ENCODE results near the gene WASL.

DNA sequence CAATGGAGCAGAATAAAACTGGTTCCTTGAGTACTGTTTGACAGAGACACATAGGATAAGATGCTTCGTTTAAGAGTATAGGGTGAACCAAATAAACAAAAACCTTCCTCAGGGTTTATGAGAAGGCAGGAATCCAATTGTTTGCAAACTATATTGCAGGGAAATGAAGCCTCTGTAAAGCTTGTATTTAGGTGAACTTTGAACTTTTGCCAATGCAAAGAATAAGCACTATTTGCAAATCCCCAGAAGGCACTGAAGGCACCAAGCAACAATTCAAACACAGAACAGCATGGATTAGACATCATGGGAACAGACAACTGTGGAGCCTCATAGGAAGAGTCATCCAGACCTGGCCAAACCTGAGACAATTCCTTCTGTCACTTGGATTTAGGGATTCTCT lies 47.1 kb upstream of the WASL start:
- TF ChIP-seq CTCF (conservative IDR thresholded peaks at IDR 0.05; ENCODE audit: low read length) (no peak), EZH2phosphoT487 (IDR thresholded peaks at IDR 0.05; ENCODE audit: borderline replicate concordance, low read depth, low read length) (no peak)
